ENCODE measurements around the gene MCEMP1. TPM values are rescaled to one million over a fixed set of nuclear protein-coding genes. Genes with fewer than 3 reads are reported as not detected.

MCEMP1 gene
- total RNA-seq, 2 donors from 2014 or later, result not detected

DNA sequence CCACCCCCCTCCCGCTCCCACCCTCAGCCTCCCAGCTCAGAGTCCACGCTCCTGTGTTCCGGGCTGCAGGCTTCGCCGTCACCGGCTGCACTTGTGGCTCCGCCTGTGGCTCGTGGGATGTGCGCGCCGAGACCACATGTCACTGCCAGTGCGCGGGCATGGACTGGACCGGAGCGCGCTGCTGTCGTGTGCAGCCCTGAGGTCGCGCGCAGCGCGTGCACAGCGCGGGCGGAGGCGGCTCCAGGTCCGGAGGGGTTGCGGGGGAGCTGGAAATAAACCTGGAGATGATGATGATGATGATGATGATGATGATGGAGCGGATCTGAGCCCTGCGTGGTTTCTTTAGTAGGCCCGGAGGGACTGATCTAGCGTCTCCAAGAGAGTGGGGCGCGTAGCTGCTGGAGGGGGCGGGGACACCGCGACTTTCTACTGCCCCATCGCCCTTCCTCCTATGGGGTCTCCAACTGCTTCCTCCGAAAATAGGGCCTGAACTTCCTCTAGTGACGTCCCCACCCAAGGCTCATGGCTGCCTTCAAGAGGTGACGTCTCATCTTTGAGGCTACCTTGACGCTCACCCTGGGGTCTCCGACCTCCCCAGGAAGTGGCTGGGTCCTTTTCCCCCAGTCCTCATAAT, 6.6 kb upstream of the MCEMP1 start:
- ATAC-seq, result no peak

GRCh38 chr19:7670790-7671189, 6.1 kb upstream of the MCEMP1 start:
- Mint-ChIP-seq H3K9me3 (no peaks in the 10 kb centered on the region), H3K27ac (no peak overlapping the region), H3K36me3 (no peaks in the 10 kb centered on the region), H3K4me1 (ENCODE audit: low read depth in 2 of 2) (peaks cover 6 to 10% of the 10 kb centered on the region in 2 donors), H3K4me3 (no peak overlapping the region), H3K27me3 (peaks cover 17 to 27% of the 10 kb centered on the region in 2 donors)
- DNase-seq (ENCODE audit: low spot score) (no peak), ATAC-seq (no peak)

More for the DNA sequence above, 6.6 kb upstream of the MCEMP1 start:
- no peaks in the 10 kb centered on the region for H3K36me3 Mint-ChIP-seq
- peaks cover 14 to 26% of the 10 kb centered on the region in 2 donors for H3K27me3 Mint-ChIP-seq
- H3K27ac Mint-ChIP-seq, result no peak overlapping the region
- no peaks in the 10 kb centered on the region for H3K9me3 Mint-ChIP-seq
- H3K4me1 Mint-ChIP-seq (ENCODE audit: low read depth in 2 of 2), result peaks cover 4 to 10% of the 10 kb centered on the region in 2 donors
- DNase-seq (ENCODE audit: low spot score), result no peak
- H3K4me3 Mint-ChIP-seq, result no peak overlapping the region

DNA sequence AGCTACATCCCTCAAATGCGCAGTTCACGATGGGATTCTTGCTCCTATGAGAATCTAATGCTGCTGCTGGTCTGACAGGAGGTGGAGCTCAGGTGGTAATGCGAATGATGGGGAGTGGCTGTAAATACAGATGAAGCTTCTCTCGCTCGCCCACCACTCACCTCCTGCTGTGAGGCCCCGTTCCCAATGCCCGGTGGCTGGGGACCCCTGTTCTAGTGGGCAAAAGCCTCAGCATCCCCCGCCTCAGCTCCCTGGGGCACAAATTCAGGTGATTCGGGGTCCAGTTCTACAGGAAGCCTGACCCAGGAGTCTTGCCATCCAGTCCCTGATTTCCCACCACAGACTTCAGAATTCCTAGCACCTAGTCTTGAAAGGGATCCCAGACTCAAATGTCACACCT, 4.4 kb upstream of the MCEMP1 start:
- no peak overlapping the region for H3K27ac Mint-ChIP-seq
- peaks cover 10 to 12% of the 10 kb centered on the region in 2 donors for H3K4me1 Mint-ChIP-seq (ENCODE audit: low read depth in 2 of 2)
- no peak overlapping the region for H3K4me3 Mint-ChIP-seq
- peaks cover 25 to 37% of the 10 kb centered on the region in 2 donors for H3K27me3 Mint-ChIP-seq
- H3K9me3 Mint-ChIP-seq, result no peaks in the 10 kb centered on the region
- ATAC-seq (no peak), DNase-seq (ENCODE audit: low spot score) (no peak)
- H3K36me3 Mint-ChIP-seq, result no peaks in the 10 kb centered on the region

GRCh38 chr19:7674010-7675005, 2.6 kb upstream of the MCEMP1 start:
- Mint-ChIP-seq H3K36me3 (no peaks in the 10 kb centered on the region), H3K4me3 (no peak overlapping the region), H3K27ac (no peak overlapping the region), H3K4me1 (ENCODE audit: low read depth in 2 of 2) (peaks cover 12 to 23% of the 10 kb centered on the region in 2 donors), H3K9me3 (no peaks in the 10 kb centered on the region), H3K27me3 (peaks cover 30 to 43% of the 10 kb centered on the region in 2 donors)
- DNase-seq (ENCODE audit: low spot score), result no peak
- peak; percentile 75 to 78 for ATAC-seq

- Mint-ChIP-seq H3K36me3 (no peaks in the 10 kb centered on the region), H3K27ac (no peak overlapping the region), H3K9me3 (no peaks in the 10 kb centered on the region), H3K4me1 (ENCODE audit: low read depth in 2 of 2) (peaks cover 12 to 32% of the 10 kb centered on the region in 2 donors), H3K27me3 (peaks cover 26 to 32% of the 10 kb centered on the region in 2 donors), H3K4me3 (no peak overlapping the region)
- no peak for ATAC-seq
- DNase-seq (ENCODE audit: low spot score), result no peak
These were observed 514 bp upstream of the MCEMP1 start for GRCh38 chr19:7676376-7676775.

DNA sequence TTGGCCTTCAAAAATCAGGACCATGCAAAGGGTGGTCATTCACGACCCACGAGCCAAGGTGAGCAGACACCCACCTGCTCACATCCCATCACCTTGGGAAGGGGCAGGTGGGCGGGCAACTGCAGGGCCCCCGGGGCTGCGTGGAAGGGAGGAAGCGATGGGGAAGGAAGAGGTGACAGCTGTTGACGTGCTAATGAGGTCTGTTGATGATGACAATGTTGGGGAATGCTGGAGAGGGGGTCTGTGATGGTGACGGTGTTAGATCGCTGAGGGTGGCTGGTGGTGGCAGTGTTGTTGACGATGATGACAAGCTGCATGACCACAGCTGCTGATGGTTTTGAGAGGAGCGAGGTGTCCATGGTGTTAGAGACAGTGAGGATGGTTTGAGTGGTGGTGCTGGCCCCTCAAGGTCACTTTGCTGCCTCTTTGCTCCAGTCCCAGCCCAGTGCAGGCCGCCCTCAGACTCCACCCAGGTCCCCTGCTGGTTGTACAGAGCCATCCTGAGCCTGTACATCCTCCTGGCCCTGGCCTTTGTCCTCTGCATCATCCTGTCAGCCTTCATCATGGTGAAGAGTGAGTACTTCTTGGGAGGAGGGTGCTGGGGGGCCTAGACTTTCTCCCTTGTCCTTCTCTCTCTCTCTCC, 900 bp downstream of the MCEMP1 start:
- H3K9me3 Mint-ChIP-seq, result no peaks in the 10 kb centered on the region
- no peak for ATAC-seq
- peaks cover 26 to 28% of the 10 kb centered on the region in 2 donors for H3K27me3 Mint-ChIP-seq
- no peak for DNase-seq (ENCODE audit: low spot score)
- H3K36me3 Mint-ChIP-seq, result no peaks in the 10 kb centered on the region
- no peak overlapping the region for H3K4me3 Mint-ChIP-seq
- peak overlapping the region in 1 of 2 donors; percentile 47 for H3K27ac Mint-ChIP-seq
- peaks cover 18 to 39% of the 10 kb centered on the region in 2 donors for H3K4me1 Mint-ChIP-seq (ENCODE audit: low read depth in 2 of 2)

GRCh38 chr19:7678971-7679751, 2.3 kb downstream of the MCEMP1 start:
- peak in 1 of 2 donors; percentile 22 for ATAC-seq
- Mint-ChIP-seq H3K27me3 (peaks cover 26% of the 10 kb centered on the region in 2 donors), H3K36me3 (no peaks in the 10 kb centered on the region), H3K4me1 (ENCODE audit: low read depth in 2 of 2) (peaks cover 17 to 40% of the 10 kb centered on the region in 2 donors), H3K27ac (peak overlapping the region in 1 of 2 donors; percentile 48), H3K9me3 (no peaks in the 10 kb centered on the region), H3K4me3 (peak overlapping the region; percentile 42)
- DNase-seq (ENCODE audit: low spot score), result no peak

- peak overlapping the region in 1 of 2 donors; percentile 57 for H3K27ac Mint-ChIP-seq
- peaks cover 12 to 36% of the 10 kb centered on the region in 2 donors for H3K4me1 Mint-ChIP-seq (ENCODE audit: low read depth in 2 of 2)
- no peak for ATAC-seq
- H3K27me3 Mint-ChIP-seq, result peaks cover 22 to 26% of the 10 kb centered on the region in 2 donors
- DNase-seq (ENCODE audit: low spot score), result no peak
- peak overlapping the region; percentile 42 for H3K4me3 Mint-ChIP-seq
- no peaks in the 10 kb centered on the region for H3K9me3 Mint-ChIP-seq
- H3K36me3 Mint-ChIP-seq, result no peaks in the 10 kb centered on the region
These were observed 3.1 kb downstream of the MCEMP1 start for GRCh38 chr19:7679771-7680605.

DNA sequence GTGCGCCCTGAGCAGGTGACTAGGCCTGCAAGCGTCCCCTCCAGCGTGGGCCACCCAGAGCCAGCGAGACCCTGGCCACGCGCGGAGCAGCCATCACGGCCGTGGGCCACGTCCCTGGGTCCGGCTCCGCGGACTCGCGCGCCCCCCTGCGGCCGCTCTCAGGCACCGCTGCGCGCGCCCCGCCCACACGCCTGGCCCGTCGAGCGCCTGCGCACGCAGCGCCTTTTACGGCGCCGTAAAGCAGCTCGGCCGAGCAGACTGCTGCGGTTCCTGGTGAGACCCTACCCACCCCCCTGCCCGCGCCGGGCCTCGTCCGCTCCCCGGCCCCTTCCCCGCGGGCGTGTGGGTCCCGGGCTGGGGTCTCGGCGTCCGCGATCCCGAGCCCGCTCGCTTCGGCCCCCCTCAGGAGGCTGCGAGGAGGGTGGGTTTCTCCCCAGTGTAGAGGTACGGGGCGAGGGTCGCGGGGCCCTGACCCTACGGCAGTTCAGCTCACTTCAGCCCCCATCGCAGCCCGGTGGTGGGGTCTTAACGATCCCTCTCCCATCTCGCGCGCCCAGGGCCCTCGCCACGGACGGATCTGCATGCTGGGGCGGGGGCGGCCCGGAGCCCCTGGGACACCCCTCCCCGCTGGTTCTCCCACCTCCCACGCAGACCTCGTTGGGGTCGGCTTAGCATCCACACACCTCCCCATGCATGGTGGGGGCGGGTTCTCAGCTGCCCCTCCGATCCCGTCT, 3.9 kb downstream of the MCEMP1 start, which contains the start of gene TRAPPC5:
TSS of gene TRAPPC5 (plus strand) at position 228 of the 734 bp plus-strand sequence. CDS start 1,421 bp downstream, outside the sequence.
- no peaks in the 10 kb centered on the region for H3K36me3 Mint-ChIP-seq
- peaks cover 12 to 39% of the 10 kb centered on the region in 2 donors for H3K4me1 Mint-ChIP-seq (ENCODE audit: low read depth in 2 of 2)
- peak within 1 kb of the TSS; percentile 75 to 79 for H3K27ac Mint-ChIP-seq
- DNase-seq (ENCODE audit: low spot score), result peak; percentile 90
- no peaks in the 10 kb centered on the region for H3K9me3 Mint-ChIP-seq
- ATAC-seq, result peak; percentile 87 to 90
- peak within 1 kb of the TSS; percentile 87 for H3K4me3 Mint-ChIP-seq
- peaks cover 21 to 23% of the 10 kb centered on the region in 2 donors for H3K27me3 Mint-ChIP-seq

- H3K4me1 Mint-ChIP-seq (ENCODE audit: low read depth in 2 of 2), result peaks cover 12 to 37% of the 10 kb centered on the region in 2 donors
- peak overlapping the region; percentile 87 for H3K4me3 Mint-ChIP-seq
- ATAC-seq, result peak; percentile 69 to 80
- H3K9me3 Mint-ChIP-seq, result no peaks in the 10 kb centered on the region
- DNase-seq (ENCODE audit: low spot score), result peak; percentile 91
- H3K36me3 Mint-ChIP-seq, result no peaks in the 10 kb centered on the region
- H3K27me3 Mint-ChIP-seq, result peaks cover 17 to 19% of the 10 kb centered on the region in 2 donors
- H3K27ac Mint-ChIP-seq, result peak overlapping the region; percentile 75 to 79
These were observed 4.7 kb downstream of the MCEMP1 start for GRCh38 chr19:7681340-7682174.

Measured in natural killer cell treated with Interleukin-12 subunit alpha and Interleukin-12 subunit beta and Interleukin-15 and Interleukin-18, amount 100 ng/mL, for 72 hours (primary cell).